Adipose tissue (tissue), 3 donors: ENCODE results near the gene OR12D3. TPM values are rescaled to one million over a fixed set of nuclear protein-coding genes. Genes with fewer than 3 reads are reported as not detected.
"Not testable (repeated sequence)": the region's sequence is repeated elsewhere in the genome, so short reads cannot be mapped to it uniquely, and the experiment has no call there.

Experiments
- H3K27ac ChIP-seq: one replicate; pipeline ENCODE4 v1.5.1; 2013; ENCODE audit warnings: low read depth, low read length
- WGBS, 3 donors: extraction: QIAGEN DNeasy Blood & Tissue Kit; methylation state at CpG; one replicate each; pipeline ENCODE4 v1.1.7; 2013; 5-methylcytosine and 5-hydroxymethylcytosine counted together
- polyA plus RNA-seq, 3 donors: library from polyadenylated mRNA; stranded (reverse); fragments of 200-250 nt; gene quantifications; one replicate each; pipeline ENCODE4 v1.2.3, GENCODE V29; 2013
- donor health status: healthy with polysubstance abuse.
- donor health status: Bipolar disorder and iron deficiency.
- donor health status: healthy.

Gene OR12D3
- polyA plus RNA-seq: not detected

GRCh38 chr6:29375191-29375590, at the start of gene OR12D3:
TSS of gene OR12D3 (minus strand) at chr6:29375291. CDS start at chr6:29375287, 4 bp downstream.
- 86 to 93% (median 90%) methylated on average over 1 of the region's 1 CpG for WGBS, 3 donors
- H3K27ac ChIP-seq: no peak within 1 kb of the TSS

- H3K27ac ChIP-seq: no peak overlapping the region
- WGBS, 3 donors: 14 to 29% (median 24%) methylated on average over 2 of the region's 2 CpGs
Observed at GRCh38 chr6:29424575-29424974, 49.5 kb upstream of the OR12D3 start.

DNA sequence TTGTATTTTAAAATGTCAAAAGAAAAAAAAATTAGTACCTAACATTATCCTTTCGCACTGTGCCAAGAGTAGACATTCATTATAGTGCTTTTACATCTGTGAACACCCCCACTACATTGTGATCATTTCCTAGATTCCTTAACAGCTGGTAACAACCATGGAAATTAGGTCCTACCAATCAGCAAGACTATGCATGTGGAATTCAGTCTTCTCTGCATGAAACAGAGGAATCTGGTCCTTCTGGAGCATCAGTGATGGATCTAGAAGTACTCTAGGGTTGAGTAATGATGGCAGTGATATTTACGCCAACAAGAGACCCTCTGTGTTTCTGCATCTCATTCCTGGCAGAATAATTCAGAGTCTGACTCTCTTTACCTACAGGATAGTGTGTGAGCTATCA, 49.1 kb upstream of the OR12D3 start:
- 80 to 90% (median 82%) methylated on average over 2 of the region's 2 CpGs for WGBS, 3 donors
- no peak overlapping the region for H3K27ac ChIP-seq

- 64 to 82% (median 71%) methylated on average over 3 of the region's 3 CpGs for WGBS, 3 donors
- no peak overlapping the region for H3K27ac ChIP-seq
Observed at GRCh38 chr6:29419516-29419915, 44.4 kb upstream of the OR12D3 start.

DNA sequence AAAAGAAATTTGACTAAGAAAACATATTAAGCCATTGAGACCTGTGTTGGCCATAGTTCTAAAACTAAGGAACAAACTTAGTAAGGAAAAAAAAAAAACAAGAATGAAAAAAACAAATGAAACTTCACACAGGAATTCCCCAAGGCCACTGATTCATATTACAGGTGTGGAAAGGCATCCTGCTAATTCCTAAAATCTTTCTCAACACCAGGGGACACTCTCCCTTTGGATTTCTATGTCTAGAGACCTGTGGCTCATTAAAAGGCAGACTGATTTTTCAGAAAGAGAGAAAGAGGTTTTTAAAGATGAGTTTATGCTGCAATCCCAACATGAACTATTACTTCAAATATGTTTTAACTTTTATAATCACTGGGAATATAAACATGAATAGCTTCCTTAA, 39.5 kb upstream of the OR12D3 start, which contains the start of gene OR12D1:
Gene OR12D1 (plus strand): TSS at position 341 of the 400 bp plus-strand sequence.
- no peak within 1 kb of the TSS for H3K27ac ChIP-seq

DNA sequence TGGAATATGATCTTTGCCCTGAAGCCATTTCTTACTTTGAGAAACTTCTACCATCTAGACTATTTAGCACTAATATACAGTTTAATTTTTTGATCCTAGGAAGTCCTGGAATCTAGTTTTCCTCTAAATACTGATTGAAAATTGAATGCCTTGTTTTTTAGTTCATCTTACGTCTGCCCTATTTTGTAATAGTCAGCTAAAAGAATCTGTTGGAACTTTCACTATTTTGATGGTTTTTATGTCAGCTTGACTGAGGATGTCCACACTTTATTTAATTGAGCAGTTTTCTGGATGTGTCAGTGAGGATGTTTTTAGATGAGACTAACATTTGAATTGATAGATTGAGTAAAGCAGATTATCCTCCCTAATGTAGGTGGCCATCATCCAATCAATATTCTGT, 28.7 kb upstream of the OR12D3 start:
- H3K27ac ChIP-seq: no peak overlapping the region
- 49 to 93% (median 92%) methylated on average over 1 of the region's 1 CpG for WGBS, 3 donors

DNA sequence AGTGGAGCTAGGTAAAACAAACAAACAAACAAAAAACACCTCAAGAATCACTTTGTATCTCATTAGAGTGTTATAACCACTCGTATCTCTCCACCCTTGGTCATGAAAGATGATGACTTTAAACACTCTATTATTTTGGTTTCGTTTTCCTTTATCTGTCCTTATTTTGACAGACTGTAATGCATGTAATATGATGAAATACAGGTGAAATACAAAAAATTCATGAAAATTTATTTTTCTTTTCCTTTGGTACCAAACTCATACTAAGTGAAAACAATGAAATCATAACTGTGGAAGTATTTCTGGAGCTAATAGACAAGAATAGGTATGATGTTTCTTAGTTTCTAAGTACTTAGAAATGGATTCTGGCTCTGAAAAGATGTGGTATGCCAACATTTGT, 24.4 kb upstream of the OR12D3 start:
- 51 to 81% (median 53%) methylated on average over 2 of the region's 2 CpGs for WGBS, 3 donors
- H3K27ac ChIP-seq: no peak overlapping the region

DNA sequence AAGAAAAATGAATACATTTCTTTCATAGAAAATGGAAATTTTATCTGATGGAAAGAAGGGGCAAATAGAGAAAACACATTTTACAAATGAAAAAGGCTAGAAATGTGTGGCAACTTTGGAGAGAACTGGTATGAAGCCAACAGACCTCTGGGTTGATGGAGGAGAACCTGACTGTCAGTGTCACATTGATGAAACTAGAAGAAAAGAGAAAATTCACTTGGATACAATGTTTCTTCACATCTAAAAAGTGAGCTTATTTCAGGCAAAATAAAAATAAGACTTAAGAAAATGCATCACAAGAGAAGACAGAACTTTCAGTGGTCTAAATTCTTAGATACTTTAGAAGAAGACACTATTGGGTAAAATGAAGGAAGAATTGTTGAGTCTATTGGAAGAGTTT, 20.2 kb upstream of the OR12D3 start, which contains the start of gene OR12D2:
Gene OR12D2 (plus strand): TSS at position 301 of the 400 bp plus-strand sequence. CDS start 1,069 bp downstream, outside the sequence.
- H3K27ac ChIP-seq: no peak within 1 kb of the TSS

DNA sequence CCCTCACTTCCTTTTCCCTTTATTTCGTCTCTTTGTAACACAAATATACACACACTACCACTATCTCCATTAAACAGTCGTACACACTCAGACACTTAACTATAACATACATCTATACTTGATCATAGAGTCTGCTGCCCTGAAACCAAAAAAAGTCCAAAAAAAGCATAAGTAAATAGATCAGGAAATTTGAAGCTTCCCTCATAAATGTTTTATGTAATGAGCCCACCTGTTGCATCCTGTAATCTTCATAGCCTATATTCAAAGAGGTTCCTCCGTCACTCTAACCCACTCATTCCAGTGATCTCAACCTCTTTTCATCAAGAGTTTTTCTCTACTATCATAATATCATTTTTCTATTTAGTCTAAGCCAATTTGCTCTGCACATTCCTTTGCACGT, 13.4 kb upstream of the OR12D3 start:
- no peak overlapping the region for H3K27ac ChIP-seq
- WGBS, 3 donors: 38 to 63% (median 46%) methylated on average over 4 of the region's 4 CpGs

- H3K27ac ChIP-seq: no peak overlapping the region
Observed at GRCh38 chr6:29376003-29376402, 912 bp upstream of the OR12D3 start.

DNA sequence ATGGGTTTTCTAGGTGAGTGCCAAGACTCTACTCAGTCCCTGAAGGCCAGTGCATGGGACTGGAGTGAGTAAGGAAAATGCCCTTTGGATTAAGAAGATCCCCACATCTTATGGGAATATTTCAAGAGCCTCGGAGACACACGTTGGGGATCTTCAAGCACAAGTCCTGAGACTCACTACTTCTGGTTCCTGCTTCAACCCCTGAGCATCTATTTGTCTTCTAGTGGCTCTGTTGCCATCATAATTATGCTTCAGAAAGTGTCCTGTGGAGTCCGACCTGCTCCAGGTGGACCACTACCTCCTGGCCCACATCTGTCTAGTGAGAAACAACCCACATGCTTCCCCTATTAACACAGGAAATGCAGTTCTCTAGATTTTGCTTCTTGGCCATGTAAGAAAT, 6.3 kb downstream of the OR12D3 start, which contains the start of gene OR5V1:
Gene OR5V1 (minus strand): TSS at position 101 of the 400 bp plus-strand sequence. CDS start 12,670 bp downstream, outside the sequence.
- 76 to 82% (median 81%) methylated on average over 3 of the region's 3 CpGs for WGBS, 3 donors
- no peak within 1 kb of the TSS for H3K27ac ChIP-seq

DNA sequence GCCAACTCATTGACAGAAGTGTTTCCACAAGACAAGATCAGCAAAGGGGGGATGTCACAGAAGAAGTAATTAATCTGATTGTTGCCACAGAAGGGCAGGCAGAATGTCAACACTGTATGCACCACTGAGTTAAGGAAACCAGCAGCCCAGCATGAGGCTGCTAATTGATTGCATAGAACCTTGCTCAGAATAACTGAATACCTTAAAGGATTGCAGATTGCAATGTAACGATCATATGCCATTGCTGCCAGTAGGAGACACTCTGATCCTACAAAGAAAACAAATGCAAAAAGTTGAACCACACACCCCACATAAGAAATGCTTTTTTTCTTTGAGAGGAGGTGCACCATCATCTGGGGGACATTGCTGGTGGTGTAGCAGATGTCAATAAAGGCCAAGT, 19.5 kb downstream of the OR12D3 start:
- H3K27ac ChIP-seq: no peak overlapping the region
- WGBS, 3 donors: 45 to 62% (median 62%) methylated on average over 1 of the region's 1 CpG

DNA sequence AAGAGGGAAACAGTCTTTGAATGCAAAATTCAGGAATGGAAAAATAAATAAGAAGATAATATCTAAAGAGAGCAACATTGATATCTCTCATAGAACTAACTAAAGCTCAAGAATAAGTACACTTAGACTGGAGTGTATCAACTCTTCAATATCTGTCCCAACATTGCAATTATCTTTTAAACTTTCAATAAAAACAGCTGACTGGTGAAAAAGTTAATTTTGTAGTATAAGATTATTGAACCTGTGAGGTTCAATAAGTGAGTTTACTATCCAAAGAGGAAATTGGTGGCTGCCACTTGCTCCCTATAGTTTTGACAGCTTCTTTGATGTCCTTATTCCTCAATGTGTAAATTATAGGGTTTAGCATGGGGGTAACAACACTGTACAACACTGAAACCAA, 20.1 kb downstream of the OR12D3 start:
- H3K27ac ChIP-seq: no peak overlapping the region

DNA sequence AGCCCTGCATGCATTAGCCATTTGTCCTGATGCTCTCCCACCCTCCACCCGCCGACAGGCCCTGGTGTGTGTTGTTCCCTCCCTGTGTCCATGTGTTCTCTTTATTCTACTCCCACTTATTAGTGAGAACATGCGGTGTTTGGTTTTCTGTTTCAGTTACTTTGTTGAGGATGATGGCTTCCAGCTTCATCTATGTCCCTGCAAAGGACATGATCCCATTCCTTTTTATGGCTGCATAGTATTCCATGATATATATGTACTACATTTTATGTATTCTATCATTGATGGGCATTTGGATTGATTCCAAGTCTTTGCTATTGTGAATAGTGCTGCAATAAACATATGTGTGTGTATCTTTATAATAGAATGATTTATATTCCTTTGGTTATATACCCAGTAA, 25.7 kb downstream of the OR12D3 start:
- WGBS, 3 donors: 87 to 93% (median 92%) methylated on average over 3 of the region's 3 CpGs
- not testable (repeated sequence) for H3K27ac ChIP-seq

GRCh38 chr6:29345380-29345779, 29.7 kb downstream of the OR12D3 start:
- H3K27ac ChIP-seq: no peak overlapping the region
- WGBS, 3 donors: 66 to 75% (median 74%) methylated on average over 3 of the region's 3 CpGs

- WGBS, 3 donors: 68 to 77% (median 70%) methylated on average over 2 of the region's 2 CpGs
- no peak overlapping the region for H3K27ac ChIP-seq
Observed at GRCh38 chr6:29336269-29336668, 38.8 kb downstream of the OR12D3 start.

- H3K27ac ChIP-seq: no peak overlapping the region
Observed at GRCh38 chr6:29332676-29333075, 42.4 kb downstream of the OR12D3 start.

DNA sequence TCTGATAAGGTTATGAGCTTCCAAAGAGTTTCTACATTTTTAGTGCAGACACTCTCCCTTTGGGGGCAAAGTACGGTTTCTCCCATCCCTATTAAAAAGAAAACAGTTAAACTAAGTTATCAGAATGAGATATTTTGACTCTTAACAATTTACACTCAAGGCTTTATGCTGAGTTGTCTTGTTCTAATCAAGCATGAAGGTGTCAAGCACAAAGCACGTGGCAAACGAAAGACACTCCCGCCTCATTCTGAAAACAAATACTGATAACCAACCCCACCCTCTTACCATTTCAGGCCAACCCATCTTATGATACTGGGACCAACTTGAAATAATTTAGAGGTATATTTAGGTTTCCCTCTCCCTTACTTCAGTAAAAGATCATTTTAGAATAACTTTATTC, 49.3 kb downstream of the OR12D3 start:
- no peak overlapping the region for H3K27ac ChIP-seq
- 54 to 78% (median 78%) methylated on average over 4 of the region's 4 CpGs for WGBS, 3 donors
